Medulla oblongata (tissue), 1 donor: ENCODE results near the gene ISLR.
A peak's percentile ranks its signal among the peaks of the same experiment; 100 is the strongest.

Experiments
- DNase-seq: peaks from one replicate; pipeline ENCODE4 v3.0.0-alpha.2; 2015; ENCODE audit errors: extremely low spot score

ISLR gene, protein sequence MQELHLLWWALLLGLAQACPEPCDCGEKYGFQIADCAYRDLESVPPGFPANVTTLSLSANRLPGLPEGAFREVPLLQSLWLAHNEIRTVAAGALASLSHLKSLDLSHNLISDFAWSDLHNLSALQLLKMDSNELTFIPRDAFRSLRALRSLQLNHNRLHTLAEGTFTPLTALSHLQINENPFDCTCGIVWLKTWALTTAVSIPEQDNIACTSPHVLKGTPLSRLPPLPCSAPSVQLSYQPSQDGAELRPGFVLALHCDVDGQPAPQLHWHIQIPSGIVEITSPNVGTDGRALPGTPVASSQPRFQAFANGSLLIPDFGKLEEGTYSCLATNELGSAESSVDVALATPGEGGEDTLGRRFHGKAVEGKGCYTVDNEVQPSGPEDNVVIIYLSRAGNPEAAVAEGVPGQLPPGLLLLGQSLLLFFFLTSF

DNA sequence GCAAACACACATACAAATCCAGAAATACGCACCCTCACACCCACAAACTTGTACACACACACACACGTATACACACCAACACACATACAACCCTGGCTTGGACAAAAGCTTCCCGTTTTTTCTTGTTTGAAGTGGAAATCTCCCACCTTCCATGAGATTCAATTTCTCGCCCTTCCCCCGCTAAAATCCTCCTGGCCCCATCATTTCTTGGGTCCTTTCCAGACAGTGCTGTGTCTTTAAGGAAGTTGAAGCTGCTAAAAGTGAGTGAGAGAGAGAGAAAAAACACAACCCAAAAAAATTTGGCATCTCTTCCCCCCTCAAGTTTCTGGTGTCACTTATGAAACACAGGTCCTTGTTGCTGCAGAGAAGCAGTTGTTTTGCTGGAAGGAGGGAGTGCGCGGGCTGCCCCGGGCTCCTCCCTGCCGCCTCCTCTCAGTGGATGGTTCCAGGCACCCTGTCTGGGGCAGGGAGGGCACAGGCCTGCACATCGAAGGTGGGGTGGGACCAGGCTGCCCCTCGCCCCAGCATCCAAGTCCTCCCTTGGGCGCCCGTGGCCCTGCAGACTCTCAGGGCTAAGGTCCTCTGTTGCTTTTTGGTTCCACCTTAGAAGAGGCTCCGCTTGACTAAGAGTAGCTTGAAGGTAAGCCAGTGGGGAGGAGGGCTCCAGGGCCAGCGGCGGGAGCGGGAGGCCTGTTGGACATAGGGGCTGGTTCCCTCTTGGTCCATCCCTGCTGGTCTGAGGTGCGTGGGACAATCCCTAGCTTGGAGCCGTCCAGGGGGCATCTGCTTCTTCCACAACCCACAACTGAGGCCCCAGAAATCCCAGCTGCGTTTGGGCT is at the start of gene ISLR:
Gene ISLR, plus strand, starts transcription at position 331 of the 839 bp plus-strand sequence. CDS start 1,149 bp downstream, outside the sequence.
- DNase-seq: peak; percentile 27

DNA sequence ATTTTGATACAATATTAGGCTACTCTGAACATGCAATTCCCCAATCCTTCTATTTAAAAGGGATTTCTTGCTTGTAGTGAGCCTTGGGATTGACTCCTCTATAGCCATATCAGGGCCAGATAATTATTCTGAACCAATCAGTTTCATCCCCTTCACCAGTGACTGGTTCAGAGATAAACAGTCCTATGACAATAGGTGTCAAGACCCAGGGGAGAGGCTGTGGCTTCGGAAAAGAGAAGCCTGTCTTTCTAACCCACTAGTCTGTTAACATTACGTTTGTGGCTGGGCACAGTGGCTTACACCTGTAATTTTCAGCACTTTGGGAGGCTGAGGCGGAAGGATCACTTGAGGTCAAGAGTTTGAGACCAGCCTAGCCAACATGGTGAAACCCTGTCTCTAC is 49.3 kb upstream of the ISLR start:
- no peak for DNase-seq

DNA sequence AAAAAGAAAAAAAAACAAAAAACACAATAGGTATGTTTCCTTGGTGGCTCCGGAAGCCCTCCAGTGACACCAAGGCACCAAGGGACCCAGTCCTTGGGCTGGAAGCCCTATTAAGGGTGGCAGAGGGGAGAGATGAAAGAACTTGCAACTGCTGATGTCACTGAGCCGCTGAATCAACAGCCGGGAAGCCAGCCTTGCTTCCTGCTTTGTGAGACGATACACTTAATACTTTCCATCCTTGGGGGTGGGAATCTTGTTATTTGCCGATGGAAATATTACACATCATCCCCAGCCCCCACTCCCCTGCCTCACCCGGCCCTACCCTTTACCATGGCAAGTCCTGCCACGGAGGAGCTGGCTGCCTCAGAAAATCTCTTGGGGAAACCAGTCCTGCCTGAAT is 48.8 kb upstream of the ISLR start:
- DNase-seq: no peak

DNA sequence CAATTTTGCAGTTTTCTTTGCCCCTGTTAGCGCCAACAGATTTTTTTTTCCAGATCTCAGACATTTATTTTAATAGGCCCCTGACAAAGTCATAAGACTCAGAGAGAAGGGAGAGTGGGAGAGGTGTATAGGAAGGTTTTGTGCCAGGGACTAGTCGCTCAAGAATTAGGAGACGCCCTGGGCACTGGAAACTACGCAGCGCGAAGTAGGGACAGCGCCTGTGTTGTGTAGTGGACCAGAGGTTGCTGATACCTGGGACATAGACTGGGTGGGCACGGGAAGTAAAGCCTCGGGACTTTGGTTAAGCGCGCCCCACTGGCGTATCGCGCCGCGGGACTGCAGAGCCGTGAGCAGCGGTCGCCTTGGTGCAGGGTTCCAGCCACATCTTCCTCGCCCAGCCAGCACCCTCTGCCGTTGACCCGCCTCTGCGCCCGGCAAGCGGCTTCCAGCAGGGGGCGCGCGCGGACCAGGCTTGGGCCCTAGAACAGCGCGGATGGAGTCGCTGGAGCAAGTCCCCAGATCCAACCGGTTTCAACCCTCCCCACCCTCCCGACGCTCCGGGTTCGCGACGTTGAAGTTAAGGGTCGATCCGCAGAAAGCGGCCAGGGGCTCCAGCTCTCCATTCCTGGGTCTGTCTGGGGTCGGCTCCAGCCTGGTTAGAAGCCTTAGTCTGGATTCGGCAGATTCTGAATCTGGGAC is 46.1 kb upstream of the ISLR start:
- peak; percentile 81 for DNase-seq

DNA sequence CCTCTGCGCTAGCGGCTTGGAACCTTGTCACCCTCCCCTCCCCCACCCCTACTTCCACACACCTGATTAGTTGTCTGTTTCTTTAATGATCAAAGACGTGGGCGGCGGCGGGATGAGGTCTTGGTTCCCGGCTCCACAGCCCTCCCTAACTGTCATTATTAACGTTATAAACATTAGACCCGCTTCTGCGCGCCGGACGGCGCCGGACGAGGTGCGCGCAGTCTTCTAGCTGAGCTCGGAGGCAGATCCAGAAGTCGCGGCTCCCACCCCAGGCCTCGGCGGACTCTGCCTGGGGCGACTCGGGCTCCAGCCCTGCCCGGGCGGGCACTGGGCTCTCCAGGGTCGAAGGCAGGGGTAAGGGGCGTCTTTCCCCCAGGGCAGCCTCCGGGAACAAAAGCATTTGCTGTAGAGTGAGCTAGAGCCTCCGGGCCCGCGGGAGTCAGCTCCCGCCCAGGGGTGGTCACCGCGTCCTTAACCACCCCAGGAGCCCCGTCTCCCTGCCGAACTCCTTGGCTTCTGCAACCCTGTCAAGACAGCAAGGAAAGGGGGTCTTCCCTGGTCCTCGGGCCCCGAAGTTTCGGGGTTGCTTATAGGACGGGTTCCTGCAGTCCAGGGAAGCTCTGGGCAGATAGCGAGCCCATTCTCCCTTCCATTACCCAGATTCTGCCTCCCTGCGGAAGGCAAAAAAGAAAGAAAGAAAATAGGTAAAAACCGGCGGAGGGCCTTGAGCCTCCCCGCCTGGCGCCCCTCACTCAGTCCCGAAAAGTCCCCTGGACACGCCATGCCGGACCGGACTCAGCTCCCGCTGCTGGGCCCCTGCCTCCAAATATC is 45.3 kb upstream of the ISLR start:
- DNase-seq: no peak

DNA sequence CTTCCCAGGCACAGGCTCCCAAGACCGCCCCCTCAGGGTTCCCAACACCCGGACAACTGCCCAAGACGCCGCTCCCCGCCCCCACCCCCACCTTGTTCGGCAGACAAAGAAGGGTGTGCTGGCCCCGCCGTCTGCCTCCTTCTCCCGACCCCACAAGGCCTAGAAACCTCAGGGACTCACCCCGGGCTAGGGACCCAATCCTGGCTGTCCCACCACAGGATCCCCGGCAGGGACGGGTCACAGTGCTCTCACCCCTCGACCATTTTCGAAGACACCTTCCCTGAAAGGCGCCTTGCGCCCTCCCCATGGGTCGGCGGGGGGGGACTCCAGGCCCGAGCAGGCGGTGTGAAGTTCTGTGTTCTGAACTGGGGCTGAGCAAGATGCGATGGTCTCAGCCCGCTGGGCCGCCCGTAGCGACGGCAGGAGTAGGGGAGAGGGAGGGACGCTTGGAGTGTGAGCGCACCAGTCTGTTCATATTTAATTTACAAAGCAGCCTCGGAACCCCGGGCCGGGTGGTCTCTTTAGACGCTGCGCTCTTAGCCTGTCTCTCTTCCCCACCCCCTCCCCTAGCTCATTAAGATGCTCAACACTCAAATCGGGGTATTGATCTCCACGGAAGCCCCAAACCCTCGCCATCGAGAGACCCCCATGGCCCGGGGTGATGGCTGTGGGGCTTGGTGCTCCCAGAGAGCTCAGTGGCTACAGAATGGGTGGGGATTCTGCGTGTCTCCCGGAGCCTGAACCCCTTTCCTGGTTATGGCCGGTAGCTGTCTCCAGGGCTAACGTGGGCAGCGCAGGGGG is 44.5 kb upstream of the ISLR start:
- no peak for DNase-seq

DNA sequence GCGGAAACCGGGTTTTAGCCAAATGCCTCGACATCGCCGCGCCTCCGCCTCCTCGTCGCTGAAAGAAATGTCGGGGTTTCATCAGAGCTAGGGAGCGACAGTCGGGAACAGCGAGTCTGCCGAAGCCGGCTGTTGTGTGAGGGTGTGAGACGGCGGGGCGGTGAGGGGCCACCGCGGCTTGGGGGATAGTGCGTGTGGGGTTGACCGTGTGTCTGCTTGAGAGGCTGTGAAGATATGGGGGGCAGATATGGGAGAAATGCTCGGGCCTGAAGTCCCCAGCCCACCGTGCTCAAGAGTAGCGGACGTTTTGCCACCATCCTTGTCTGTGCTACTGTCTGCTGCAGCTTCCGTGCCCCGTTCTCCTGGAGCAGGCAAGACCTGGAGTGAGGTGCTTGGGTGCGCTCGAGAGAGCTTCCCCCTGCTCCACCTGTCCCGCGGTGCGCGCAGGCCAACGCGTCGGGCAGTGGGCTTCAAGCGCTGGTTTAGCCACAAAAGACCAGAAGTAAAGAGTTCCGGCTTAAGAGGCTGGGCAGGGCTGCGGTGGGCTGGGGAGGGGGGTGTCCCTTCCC is 43.8 kb upstream of the ISLR start:
- no peak for DNase-seq

DNA sequence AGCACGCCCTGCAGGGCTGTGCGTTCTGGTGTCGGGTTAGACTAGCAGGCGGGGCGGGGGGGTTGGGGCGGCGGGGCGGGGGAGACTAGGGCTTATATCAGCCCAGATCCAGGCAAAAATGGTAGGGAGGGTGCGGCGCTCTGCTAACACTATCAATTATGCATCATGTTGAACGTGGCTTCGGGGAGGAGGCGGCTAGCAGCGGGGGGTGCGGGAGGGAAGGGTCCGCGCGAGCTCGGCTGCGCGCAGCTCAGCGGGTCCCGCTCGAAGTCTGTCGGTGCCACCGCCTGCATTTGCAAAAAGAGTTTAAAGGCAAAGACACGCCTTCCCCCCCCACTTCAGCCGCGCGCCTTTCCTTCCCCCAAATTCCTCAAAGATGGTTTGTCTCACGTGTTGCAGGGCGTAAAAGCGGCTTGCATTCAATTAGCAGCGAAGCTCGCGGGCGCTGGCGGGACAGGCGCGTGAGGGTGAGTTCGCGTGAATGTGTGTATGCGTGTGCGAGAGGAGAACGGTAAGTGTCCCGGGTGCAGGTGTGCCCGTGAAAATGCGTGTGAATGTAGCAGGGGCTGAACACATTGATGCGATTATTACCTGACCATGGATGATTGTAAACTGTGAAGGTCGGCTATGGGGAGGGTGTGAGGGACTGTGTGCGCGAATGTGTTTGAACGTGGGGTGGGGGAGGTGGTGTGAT is 43.2 kb upstream of the ISLR start, which contains the start of gene ISLR2:
Gene ISLR2, plus strand, starts transcription at position 432 of the 694 bp plus-strand sequence. CDS start 2,169 bp downstream, outside the sequence.
- DNase-seq: no peak

DNA sequence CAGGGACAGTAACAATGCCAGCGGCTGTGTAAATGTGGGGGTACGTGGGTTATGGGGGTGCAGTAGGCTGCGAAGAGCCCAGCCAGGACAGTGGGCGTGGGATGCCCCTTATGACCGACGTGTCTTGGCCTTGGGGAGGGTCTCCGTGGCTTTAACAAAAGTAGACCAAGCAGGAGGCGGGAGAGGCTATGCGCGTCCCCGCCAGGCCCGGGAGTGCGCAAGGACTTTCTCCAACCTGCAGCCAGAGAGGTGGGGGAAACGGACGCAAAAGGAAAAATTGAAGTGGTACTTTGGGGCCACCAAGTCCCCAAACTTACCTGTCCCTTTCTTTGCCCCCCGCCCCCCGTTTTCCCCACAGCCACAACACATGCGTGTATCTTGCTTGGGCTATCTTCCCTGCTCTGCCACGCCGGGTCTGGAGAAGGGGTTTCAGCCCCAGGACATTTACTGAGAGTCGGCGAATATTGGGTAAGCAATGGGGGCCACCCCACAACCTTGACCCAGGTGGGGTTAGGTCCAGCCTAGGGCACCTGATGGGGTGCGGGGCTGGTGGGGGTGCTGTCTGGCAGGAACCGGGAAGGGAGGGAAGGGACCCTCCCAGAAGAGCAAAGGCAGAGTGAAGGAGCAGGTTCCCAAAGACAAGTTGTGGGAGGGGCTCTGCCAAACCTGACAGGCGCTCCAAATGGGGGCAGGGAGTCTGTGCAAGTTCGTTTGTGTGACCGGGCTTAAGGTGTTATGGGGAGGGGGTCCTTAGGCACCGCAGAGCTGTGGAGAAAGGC is 42.5 kb upstream of the ISLR start:
- no peak for DNase-seq

DNA sequence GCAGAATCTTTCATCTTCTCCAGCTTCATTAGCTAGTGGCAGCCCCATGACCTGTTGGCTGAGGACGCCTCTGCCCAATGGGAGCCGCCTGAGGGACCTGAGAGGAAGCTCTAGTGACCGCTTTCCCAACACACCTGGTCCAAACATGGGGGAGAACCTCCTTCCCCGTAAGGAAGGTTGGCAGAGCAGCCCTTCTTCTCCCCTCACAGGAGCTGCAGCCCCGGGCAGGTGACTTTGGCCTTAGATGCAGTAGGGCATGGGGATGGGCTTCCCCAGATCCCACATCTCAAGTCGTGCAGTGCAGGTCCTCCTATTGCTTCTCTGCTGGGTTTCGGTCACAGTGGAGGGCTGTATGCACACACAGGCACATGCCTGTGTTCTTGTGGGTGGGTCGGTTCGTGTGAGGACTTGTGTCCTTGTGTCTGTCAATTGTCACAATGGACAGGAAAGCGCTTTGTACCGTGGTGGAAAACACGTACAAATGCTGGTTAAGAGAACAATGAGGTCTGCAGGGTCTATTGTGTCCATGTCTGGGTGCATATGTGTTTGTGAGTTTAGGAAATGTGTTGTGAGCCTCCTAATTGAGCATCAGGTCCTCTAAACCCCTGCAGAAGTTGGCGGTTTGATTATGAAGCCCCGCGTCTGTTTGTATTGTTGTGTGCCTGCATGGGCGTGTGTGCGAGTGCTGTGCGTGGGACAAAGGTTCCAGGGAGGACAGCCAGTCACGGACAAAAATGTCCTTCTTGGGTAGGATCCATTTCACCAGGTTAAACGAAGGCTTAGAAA is 41.7 kb upstream of the ISLR start:
- DNase-seq: no peak

DNA sequence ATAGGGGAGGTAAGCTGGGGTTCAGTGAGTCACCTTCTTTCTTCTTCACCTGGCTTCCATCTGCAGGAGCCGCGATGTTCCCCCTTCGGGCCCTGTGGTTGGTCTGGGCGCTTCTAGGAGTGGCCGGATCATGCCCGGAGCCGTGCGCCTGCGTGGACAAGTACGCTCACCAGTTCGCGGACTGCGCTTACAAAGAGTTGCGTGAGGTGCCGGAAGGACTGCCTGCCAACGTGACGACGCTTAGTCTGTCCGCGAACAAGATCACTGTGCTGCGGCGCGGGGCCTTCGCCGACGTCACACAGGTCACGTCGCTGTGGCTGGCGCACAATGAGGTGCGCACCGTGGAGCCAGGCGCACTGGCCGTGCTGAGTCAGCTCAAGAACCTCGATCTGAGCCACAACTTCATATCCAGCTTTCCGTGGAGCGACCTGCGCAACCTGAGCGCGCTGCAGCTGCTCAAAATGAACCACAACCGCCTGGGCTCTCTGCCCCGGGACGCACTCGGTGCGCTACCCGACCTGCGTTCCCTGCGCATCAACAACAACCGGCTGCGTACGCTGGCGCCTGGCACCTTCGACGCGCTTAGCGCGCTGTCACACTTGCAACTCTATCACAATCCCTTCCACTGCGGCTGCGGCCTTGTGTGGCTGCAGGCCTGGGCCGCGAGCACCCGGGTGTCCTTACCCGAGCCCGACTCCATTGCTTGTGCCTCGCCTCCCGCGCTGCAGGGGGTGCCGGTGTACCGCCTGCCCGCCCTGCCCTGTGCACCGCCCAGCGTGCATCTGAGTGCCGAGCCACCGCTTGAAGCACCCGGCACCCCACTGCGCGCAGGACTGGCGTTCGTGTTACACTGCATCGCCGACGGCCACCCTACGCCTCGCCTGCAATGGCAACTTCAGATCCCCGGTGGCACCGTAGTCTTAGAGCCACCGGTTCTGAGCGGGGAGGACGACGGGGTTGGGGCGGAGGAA is 40.5 kb upstream of the ISLR start:
- no peak for DNase-seq

DNA sequence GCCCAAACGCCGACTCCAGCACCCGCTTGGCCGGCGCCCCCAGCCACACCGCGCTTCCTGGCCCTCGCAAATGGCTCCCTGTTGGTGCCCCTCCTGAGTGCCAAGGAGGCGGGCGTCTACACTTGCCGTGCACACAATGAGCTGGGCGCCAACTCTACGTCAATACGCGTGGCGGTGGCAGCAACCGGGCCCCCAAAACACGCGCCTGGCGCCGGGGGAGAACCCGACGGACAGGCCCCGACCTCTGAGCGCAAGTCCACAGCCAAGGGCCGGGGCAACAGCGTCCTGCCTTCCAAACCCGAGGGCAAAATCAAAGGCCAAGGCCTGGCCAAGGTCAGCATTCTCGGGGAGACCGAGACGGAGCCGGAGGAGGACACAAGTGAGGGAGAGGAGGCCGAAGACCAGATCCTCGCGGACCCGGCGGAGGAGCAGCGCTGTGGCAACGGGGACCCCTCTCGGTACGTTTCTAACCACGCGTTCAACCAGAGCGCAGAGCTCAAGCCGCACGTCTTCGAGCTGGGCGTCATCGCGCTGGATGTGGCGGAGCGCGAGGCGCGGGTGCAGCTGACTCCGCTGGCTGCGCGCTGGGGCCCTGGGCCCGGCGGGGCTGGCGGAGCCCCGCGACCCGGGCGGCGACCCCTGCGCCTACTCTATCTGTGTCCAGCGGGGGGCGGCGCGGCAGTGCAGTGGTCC is 39.7 kb upstream of the ISLR start:
- DNase-seq: no peak

DNA sequence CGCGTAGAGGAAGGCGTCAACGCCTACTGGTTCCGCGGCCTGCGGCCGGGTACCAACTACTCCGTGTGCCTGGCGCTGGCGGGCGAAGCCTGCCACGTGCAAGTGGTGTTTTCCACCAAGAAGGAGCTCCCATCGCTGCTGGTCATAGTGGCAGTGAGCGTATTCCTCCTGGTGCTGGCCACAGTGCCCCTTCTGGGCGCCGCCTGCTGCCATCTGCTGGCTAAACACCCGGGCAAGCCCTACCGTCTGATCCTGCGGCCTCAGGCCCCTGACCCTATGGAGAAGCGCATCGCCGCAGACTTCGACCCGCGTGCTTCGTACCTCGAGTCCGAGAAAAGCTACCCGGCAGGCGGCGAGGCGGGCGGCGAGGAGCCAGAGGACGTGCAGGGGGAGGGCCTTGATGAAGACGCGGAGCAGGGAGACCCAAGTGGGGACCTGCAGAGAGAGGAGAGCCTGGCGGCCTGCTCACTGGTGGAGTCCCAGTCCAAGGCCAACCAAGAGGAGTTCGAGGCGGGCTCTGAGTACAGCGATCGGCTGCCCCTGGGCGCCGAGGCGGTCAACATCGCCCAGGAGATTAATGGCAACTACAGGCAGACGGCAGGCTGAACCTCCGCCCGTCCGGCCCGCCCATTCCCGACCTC is 39.0 kb upstream of the ISLR start:
- peak; percentile 43 for DNase-seq

DNA sequence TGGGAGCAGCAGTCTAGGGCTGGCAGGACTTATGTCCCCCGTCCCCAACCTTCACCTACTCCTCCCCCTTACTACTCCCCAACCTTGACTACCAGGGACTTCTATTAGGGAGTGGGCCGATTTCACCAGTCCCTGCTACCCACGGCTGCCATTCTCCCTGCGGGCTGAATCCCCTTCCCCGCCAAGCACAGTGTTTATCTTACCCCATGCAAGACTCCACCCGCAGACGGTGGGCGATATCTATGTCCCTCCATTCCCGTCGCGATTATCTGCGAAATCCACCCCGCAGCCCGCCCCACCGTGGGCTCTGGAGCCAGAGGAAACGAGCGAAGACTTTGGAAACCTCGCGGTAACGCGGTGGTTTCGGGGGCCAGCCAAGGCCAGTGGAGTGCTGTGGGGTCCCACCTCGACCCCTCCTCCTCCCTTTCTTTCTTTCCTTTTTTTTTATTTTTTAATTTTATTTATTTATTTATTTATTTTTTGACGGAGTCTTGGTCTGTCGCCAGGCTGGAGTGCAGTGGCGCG is 38.4 kb upstream of the ISLR start:
- DNase-seq: no peak

DNA sequence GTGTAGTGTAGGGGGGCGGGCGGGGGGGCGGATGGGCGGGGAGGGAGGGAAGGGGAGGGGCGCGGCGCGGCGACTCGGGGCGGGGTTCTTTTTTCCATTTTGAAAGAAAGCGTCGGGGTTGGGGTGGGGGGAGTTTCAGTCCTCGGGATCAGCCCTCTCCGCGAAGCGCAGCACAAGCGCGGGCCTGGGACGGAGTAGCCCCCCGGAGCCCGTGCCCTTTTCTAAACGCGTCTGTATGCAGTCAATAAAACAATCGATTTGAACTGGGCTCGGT is 37.0 kb upstream of the ISLR start:
- no peak for DNase-seq
